HG03442 (cell line): ENCODE results near the gene PARVA.

ENCODE experiments used
- ATAC-seq: cut with Tn5 transposase; IDR thresholded peaks from one replicate; pipeline ENCODE4 v1.9.1; 2021; ENCODE audit warnings: mild to moderate bottlenecking, moderate library complexity; ENCODE audit not compliant: unreplicated experiment

Gene PARVA

DNA sequence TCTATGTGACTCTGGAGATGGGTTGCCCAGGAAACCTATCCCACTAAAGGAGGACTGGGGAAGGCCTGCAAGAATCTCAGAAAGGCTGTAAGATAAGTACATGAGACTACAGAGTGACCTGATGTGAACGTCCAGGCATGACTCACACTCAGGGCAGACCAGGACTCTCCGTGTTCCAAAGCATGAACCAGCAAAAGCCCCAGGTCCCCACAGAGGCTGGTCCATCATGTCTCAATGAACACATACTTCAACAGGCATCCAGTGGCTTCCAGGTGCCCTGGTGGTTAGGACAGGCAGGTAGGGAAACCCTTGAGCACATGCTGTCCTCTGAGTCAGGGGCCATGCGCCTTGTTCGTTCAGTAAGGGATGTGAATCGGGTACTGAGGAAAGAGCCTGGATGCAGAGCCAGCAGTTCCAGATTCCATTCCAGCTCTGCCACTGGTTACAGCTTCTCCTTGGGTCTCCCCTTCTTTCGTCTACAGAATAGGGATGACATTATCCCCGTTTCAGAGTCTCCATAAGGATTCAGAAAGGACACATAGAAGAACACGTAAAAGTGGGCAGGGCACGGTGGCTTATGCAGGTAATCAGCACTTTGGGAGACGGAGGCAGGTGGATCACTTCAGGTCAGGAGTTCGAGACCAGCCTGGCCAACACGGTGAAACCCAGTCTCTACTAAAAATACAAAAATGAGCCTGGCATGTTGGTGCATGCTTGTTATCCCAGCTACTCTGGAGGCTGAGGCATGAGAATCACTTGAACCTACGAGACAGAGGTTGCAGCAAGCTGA lies 167.8 kb downstream of the PARVA start:
- ATAC-seq, result no peak

DNA sequence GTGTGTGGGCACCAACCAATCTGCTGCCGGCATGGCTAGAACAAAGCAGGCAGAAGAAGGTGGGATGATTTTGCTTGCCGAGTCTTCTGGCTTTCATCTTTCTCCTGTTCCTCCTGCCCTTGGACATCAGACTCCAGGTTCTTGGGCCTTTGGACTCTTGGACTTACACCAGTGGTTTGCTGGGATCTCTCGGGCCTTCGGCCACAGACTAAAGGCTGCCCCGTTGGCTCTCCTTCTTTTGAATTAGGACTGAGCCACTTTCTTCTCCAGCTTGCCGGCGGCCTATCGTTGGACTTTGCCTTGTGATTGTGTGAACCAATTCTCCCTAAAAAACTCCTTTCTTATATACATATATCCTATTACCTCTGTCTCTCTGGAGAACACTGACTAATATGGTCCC lies 168.8 kb downstream of the PARVA start:
- no peak for ATAC-seq

DNA sequence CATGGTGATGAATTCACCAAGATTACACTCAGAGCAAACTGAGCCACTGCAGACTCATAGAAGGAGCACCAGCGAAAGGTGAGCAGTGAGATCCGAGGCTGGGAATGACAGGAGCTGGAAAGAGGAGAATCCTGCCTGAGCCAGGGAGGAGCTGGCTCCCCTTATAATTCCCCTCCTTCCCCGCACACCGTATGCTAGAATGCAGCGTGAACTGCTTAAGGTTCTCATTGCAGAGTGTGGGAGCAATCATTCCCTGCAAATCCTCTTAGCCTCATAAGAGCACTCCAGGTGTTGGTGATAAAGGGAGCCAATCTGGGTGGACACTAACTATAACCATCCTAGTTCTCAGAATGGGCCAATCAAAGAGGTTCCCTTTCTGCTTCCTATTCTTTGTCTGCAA lies 169.3 kb downstream of the PARVA start:
- no peak for ATAC-seq

DNA sequence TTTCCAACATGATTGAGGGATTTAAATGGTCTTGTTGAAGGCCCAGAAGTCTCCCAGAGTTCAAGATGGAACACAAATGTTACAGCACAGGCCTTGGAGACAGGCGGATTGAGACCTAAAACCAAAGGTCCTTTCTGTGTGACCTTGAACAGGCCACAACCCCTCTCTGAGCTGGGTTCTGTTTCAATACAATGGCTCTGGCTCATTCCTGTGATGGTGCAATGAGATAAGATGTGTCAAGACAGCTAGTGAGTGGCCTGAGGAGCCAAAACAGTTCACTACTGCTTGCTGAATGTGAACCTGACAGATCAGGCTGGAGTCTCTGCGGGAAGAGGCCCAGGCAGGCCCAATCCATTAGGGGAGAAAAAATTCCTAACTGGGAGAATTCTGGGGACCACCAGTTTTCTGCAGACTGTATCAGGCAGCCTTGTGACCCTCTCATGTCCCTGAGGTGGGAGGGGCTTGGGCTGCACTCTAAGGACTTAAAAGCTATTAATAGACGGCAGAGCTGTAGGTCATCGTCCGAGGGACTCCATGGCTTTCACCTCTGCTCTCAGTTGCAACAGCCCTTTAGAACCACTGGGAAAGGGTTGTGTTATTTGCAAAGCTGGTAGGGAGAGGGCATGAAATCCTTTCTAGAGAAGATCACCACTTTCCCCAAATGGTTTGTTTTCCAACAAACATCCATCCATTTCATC lies 170.7 kb downstream of the PARVA start:
- no peak for ATAC-seq

DNA sequence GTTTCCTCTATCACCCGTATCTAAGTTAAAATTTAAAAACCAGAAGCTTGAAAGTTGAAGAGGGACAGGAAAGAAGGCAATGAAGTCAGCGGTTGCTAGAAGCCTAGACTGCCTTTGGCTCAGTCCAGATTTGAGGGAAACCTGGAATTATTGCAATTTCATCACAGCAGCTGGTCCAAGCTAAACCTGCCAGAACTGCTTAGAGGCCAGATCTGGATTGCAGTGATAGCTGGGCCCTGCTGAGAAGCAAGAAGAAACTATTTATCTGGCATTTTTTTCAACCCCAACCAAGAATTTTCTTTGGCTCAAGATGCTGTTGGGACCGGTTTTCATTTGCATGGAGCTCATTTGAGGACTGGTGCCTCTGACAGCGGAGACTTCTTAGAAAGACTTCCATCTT lies 175.3 kb downstream of the PARVA start:
- ATAC-seq, result no peak

DNA sequence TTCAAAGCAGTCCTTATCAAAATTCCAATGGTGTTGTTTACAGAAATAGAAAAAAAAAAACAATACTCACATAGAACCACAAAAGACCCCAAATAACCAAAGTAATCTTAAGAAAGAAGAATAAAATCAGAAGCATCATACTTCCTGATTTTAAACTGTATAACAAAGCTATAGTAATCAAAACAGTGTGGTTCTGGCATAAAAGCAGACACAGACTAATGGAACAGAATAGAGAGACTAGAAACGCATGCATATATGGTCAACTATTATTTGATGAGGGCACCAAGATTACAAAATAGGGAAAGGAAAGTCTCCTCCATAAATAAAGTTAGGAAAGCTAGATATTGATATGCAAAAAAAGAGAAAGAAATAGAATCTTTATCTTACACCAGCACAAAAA lies 176.8 kb downstream of the PARVA start:
- ATAC-seq, result no peak

DNA sequence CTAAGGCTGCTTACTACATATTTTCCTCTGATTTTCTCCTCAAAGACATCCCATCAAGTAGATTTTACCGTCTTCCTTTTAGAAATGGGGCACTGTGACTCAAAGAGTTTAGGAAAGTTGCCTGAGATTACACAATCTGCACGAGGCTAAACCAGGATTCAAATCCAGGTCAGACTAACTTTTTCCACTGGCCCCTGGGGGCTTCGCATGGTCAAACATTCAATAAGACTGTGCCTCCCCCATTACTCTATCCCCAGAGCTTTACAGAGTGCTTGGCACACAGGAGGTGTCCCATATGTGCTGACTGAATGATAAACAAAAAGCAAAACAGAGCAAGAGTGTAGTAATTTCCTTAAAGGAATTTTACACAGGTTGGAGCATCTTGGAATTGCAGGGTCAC lies 178.8 kb downstream of the PARVA start:
- ATAC-seq, result no peak

DNA sequence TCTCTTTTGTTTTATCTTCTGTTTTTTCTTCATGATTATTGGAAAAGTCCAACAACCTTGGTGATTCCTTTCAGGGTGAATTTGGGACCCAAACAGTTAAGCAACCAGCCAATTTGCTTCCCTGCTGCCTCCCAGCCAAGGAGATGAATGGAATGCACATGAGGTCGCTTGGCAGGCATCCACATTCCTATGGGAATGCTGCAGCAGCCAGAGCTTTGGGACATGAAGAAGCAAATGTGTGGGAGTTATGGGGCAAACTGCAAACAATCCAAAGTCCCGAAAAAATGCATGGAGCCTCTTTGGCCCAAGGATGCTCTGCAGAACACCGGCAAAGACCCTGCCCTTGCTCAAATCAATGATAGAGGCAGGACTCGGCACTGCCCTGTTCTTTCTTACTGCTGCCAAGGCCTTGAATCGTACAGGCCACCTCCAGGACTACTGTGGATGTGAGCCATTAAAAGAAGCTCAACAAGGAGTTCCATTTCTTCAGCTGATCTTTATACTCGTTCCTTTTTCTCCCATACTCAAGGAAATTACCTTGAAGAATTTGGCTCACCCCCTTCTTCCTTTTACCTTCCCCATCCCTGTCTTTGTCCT lies 179.5 kb downstream of the PARVA start:
- ATAC-seq, result no peak

DNA sequence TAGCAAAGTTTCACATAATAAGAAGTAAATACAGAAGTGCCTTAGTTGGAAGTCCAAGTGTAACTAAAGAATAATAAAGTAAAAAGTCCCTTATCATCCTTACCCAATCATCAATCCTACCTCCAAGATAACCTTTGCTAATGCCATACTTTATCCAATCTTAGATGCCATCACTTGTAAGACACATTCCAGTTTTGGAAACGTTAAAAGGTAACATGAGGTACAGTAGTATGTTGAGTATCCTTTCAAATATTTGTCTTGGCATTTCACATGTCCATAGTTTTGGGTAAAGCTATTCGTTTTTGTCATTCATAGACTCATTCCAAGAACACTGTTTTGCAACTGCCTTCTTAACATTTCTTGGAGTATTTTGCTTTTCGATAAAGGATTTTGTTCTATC lies 181.6 kb downstream of the PARVA start:
- ATAC-seq, result no peak

DNA sequence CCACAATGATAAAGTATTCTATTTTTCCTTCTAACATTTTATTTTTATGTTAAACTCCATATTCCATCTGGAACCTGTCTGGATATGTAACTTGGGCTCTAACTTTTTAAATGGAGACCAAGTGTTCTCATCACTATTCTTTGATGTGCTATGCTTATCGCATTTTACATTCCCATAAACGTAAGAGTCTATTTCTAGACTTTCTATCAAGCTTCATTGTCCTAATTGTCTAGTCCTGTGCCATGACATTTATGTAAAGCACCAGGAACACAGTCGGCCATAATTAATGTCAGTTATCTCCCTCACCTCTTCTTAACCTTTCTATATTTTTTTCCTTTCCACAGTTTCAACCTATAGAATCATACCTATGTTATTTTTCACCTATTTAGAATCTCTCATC lies 183.0 kb downstream of the PARVA start:
- ATAC-seq, result no peak

DNA sequence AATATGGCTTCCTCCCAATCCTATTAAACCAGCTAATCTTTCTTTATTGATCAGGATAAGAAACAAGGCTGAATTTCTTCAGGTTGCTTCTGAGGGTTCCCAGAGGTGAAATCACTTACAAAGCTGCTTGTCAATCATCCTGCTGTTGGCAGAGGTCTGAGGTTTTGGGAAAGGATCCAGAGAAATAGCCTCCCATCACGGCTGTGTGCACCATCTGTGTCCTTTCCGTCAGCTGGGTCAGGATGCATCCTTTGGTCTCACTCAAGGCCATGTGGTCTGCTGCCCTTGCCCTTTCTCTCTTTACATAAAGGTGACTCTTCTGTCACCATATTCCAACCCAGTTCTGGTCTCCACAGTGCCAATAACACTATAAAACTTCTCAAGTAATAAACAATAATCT lies 183.5 kb downstream of the PARVA start:
- ATAC-seq, result no peak

DNA sequence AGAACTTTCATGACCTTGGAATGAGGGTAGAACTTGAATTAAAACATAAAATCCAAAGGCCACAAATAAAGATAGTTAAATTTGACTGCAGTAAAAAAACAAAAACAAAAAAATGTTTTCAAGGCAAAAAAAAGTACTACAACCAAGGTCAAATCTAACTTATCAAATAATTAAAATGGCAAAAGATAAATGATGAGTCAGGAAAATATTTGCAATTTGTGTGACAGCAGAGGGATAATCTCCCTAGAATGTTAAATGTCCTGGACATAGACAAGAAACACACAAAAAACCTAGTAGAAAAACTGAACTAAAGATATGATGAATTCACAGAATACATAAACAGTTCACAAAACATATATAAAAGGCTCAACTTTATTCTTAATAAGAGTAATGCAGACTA lies 186.6 kb downstream of the PARVA start:
- no peak for ATAC-seq

DNA sequence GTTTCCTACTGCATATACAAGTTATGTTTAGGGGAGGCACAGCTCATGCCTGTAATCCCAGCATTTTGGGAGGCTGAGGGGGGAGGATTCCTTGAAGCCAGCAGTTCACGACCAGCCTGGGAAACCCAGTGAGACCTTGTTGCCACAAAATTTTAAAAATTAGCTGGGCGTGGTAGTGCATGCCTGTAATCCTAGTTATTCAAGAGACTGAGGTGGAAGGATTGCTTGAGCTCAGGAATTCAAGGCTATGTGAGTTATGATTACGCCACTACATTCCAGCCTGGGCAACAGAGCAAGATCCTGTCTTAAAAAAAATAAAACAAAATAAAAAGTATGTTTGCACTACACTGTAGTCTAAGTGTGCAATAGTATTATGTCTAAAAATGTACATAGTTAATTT lies 188.0 kb downstream of the PARVA start:
- no peak for ATAC-seq

DNA sequence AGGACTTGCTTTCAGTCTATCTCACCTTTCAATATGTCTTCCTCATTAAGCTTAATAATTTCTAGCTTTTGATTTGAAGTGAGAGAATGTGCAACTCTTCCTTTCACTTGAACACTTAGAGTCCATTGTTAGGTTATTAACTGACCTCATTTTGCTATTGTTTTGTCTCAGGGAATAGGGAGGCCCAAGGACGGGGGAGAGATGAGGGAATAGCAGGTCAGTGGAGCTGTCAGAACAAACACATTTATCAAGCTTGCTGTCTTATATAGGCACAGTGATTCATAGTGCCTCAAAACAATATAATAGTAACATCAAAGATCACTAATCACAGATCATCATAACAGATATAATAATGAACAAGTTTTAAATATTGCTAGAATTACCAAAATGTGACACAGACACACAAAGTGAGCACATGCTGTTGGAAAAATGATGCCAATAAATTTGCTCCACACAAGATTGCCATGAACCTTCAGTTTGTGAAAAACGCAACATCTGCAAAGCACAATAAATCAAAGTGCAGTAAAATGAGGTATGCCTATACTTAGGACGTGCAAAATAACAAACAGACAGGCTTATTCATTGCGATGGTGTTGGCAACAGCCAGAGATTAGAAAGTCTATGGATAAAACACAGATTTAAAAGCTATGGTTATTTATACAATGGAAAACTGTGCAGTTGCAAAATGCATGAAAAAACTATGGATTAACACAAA lies 190.5 kb downstream of the PARVA start:
- no peak for ATAC-seq

DNA sequence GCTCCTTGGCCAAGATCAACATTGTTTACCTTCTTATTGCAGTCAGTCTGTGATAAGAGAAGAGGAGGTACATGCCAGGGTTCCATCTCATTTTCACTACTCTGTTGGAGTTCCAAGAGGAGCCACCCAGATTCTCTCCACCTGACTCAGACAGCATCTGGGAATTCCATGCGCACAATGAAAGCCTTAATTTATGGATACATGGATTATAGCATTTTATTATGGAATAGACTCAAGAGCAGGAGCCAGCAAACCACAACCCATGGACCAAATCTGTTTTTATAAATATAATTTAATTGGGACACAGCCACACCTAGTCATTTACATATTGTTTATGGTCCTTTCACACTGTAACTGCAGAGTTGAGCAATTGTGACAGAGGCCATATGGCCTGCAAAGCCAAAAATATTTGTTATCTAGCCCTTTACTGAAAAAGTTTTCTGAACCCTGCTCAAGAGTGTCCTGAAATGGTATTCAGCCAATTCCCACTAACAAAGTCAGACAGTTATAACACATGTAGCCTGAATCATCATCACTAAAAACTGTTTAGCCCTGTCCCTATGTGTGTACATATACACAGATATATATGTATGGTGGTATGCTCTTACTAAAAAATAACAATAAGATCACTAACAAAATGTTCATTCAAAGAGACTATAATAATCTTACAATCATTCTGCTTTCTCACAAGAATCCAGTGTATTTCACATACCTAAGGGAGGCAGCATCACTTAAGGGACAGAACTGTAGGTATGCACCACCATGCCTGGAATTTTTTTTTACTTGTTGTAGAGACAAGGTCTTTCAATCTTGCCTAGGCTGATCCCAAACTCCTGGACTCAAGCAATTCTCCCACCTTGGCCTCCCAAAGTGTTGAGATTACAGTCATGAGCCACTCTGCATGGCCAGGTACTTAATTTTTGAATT lies 192.4 kb downstream of the PARVA start:
- no peak for ATAC-seq

DNA sequence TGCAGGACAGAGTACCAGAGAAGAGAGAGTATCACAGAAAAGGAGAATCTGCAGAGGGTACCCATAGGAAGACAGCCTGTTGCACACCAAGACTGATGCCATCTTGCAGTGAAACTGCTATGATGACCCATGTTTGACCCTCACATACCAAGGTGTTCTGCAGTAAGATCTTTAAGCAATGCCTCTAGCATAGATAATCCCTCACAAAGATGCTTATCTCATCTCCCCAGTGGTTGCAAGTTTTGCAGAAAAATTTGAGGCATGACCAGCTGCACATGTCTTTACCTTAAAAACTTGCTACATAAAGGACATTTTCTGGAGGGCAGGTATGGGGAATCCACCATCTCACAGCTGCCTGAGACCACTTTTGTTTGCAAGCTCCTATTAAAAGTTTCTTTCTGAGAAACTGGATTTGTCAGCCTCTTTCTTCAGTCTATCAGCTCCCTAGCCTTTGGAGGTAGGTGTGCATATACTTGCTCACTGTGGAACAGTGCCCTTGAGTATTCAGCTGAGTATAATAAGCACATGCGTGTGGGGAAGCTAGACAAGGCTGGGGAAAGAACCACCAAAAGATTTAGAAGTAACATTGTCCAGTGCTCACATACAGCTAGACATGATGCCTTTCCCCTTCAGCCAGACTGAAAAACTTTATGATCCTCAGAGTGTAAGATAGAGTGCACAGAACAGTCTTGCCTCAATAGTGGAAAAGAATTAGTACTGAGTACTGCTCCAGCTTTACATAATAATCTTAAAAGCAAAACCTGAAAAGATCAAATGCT lies 196.5 kb downstream of the PARVA start:
- no peak for ATAC-seq

DNA sequence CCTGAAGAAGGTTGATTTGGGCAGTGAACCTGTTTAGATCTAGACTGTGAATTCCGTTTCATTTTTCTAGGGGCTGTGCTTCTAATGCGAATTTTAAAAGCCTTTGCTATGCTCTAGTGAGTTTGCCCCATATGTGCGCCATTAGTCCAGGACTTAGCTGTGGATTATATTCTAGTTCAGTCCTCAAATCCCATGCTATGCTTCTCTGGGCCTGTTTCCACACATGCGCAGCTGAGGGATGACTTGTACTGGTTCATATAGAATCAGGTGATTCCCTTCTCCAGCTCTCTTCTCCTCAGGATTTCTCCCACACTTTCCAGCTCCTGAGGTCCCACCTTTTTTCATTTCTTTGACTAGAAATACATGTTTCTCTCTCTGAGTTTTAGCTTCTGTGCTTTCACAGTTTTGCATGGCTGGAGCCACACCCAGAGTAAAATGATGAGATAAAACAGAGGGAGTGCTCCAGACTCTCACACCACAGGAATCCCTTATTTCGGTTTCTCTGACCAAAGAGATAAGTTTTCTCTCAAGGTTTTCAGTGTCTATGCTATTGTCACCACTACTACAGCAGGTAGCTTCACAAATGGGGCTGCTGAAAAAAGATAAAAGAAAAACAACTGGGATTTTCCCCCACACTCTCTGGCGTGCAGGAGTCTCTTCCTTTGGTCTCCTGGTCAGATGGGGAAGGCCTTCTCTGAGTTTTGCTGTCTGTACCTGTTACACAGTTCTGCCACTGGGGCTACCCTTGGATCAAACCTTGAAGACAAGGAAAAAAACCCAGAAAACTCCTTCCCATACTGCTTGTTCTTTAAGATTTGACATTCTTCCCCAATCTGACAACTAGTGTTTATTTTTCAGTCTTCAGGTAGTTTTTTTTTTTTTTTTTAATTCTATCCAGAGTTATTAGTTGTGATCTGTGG lies 200.6 kb downstream of the PARVA start:
- ATAC-seq, result no peak

DNA sequence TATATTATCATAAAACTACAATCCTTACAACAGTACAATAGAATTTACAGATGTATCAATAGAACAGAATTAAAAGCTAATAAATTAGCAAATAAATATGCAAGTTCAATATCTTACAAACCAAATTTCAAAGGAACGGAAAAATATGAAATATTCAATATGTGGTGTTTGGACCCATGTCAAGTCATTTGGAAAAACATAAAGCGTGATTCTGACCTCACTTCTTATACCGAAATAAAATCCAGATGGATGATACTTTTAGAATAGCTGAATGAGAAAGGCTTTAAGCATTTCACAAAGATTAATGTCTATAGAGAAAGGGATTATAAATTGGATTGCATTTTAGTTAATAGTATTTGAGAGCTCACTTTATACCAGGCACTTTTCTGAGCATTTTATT lies 204.0 kb downstream of the PARVA start:
- no peak for ATAC-seq

DNA sequence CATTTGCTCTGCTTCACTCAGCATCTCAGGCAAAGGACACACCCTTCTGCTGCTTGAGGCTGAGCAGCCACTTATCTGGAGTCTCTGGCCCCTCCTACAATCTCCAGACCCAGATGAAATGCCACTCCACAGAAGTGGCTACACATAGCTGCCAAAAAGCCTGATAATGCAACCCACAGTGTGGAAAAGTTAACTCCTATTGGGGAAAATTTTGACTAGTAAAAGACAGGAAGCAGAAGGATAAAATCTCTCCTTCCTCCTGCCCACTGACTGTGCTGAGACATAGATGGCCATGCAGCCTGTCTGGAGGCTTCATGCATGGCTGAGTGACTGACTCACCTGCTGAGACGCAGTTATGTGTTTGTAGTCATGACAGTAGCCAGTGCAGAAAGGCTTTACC lies 204.6 kb downstream of the PARVA start:
- no peak for ATAC-seq
